ENCODE measurements around the gene CYGB. TPM values are rescaled to one million over a fixed set of nuclear protein-coding genes. Genes with fewer than 3 reads are reported as not detected.

CYGB gene
- total and polyA plus RNA-seq, 2 of the 13 experiments (the other 11 are each of a cell fraction or from before 2014, with no cell fraction given), result 18.9 to 27.1 TPM

DNA sequence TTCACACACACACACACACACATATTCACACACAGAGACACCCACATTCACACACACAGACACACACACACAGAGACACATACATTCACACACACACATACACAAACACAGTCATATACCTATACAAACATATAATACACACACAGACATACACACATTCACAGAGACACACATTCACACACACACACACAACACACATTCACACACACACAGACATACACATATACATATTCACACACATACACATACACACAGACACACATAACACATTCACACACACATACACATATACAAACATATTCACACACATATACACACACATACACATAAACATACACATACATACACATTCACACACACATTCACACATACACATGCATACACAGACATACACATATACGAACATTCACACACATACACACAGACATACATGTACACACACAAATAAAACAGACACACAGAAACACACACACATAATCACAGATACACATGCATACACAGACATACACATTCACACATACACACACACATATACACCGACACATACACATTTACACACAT, 10.2 kb upstream of the CYGB start (continued):
- TF ChIP-seq FOXA1 (IDR thresholded peaks at IDR 0.05), result peak; percentile 41; the same call in 1 of the 2 replicates
- no peak for TF ChIP-seq FOXA1 (CRISPR knock-in tag; IDR thresholded peaks at IDR 0.05)
- TF ChIP-seq HOXA9 (CRISPR knock-in tag; IDR thresholded peaks at IDR 0.05; ENCODE audit: borderline replicate concordance), result peak; percentile 73; the same call in 1 of the 2 replicates
- peak; percentile 7; the same call in 1 of the 2 replicates for TF ChIP-seq CREB1 (IDR thresholded peaks at IDR 0.05)
- TF ChIP-seq CREB1 (CRISPR knock-in tag; IDR thresholded peaks at IDR 0.05), result no peak
- peak; percentile 96; the same call in 1 of the 2 replicates for TF ChIP-seq PLRG1 (conservative IDR thresholded peaks at IDR 0.05)
- TF ChIP-seq ZNF337 (CRISPR knock-in tag; IDR thresholded peaks at IDR 0.05; ENCODE audit: borderline replicate concordance, low read depth), result no peak
- TF ChIP-seq ARNT (IDR thresholded peaks at IDR 0.05), result peak; percentile 89
- TF ChIP-seq KAT7 (CRISPR knock-in tag; IDR thresholded peaks at IDR 0.05; ENCODE audit: borderline replicate concordance), result 0 out of 2 replicates have a peak, but pooled peaks have one; percentile 15
- no peak for TF ChIP-seq PAWR (CRISPR knock-in tag; IDR thresholded peaks at IDR 0.05; ENCODE audit: borderline replicate concordance)
- TF ChIP-seq ZFP41 (CRISPR knock-in tag; IDR thresholded peaks at IDR 0.05; ENCODE audit: borderline replicate concordance), result no peak
- TF ChIP-seq ZNF841 (CRISPR knock-in tag; IDR thresholded peaks at IDR 0.05; ENCODE audit: borderline replicate concordance), result peak; percentile 44; the same call in 1 of the 2 replicates
- peak; percentile 67; the same call in 1 of the 2 replicates for TF ChIP-seq FOXP1 (IDR thresholded peaks at IDR 0.05)
- no peak for TF ChIP-seq FOXP1 (CRISPR knock-in tag; IDR thresholded peaks at IDR 0.05)
- 0 out of 2 replicates have a peak, but pooled peaks have one; percentile 11 for TF ChIP-seq AKAP8 (CRISPR knock-in tag; IDR thresholded peaks at IDR 0.05)
- peak; percentile 59; the same call in 1 of the 2 replicates for TF ChIP-seq ZNF780A (CRISPR knock-in tag; IDR thresholded peaks at IDR 0.05)
- no peak for TF ChIP-seq ZNF329 (CRISPR knock-in tag; IDR thresholded peaks at IDR 0.05; ENCODE audit: low read depth)
- no peak for TF ChIP-seq ZNF629 (CRISPR knock-in tag; conservative IDR thresholded peaks at IDR 0.05)
- peak; percentile 84; the same call in 1 of the 2 replicates for TF ChIP-seq HOXA7 (CRISPR knock-in tag; IDR thresholded peaks at IDR 0.05)
- 0 out of 2 replicates have a peak, but pooled peaks have one; percentile 8 for TF ChIP-seq GABPB1 (CRISPR knock-in tag; IDR thresholded peaks at IDR 0.05)
- peak; percentile 37; the same call in 1 of the 2 replicates for TF ChIP-seq ZNF672 (CRISPR knock-in tag; IDR thresholded peaks at IDR 0.05)
- no peak for TF ChIP-seq NFYC (CRISPR knock-in tag; IDR thresholded peaks at IDR 0.05)
- TF ChIP-seq, protein P1, sequence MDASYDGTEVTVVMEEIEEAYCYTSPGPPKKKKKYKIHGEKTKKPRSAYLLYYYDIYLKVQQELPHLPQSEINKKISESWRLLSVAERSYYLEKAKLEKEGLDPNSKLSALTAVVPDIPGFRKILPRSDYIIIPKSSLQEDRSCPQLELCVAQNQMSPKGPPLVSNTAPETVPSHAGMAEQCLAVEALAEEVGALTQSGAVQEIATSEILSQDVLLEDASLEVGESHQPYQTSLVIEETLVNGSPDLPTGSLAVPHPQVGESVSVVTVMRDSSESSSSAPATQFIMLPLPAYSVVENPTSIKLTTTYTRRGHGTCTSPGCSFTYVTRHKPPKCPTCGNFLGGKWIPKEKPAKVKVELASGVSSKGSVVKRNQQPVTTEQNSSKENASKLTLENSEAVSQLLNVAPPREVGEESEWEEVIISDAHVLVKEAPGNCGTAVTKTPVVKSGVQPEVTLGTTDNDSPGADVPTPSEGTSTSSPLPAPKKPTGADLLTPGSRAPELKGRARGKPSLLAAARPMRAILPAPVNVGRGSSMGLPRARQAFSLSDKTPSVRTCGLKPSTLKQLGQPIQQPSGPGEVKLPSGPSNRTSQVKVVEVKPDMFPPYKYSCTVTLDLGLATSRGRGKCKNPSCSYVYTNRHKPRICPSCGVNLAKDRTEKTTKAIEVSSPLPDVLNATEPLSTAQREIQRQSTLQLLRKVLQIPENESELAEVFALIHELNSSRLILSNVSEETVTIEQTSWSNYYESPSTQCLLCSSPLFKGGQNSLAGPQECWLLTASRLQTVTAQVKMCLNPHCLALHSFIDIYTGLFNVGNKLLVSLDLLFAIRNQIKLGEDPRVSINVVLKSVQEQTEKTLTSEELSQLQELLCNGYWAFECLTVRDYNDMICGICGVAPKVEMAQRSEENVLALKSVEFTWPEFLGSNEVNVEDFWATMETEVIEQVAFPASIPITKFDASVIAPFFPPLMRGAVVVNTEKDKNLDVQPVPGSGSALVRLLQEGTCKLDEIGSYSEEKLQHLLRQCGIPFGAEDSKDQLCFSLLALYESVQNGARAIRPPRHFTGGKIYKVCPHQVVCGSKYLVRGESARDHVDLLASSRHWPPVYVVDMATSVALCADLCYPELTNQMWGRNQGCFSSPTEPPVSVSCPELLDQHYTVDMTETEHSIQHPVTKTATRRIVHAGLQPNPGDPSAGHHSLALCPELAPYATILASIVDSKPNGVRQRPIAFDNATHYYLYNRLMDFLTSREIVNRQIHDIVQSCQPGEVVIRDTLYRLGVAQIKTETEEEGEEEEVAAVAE (CRISPR knock-in tag; IDR thresholded peaks at IDR 0.05; ENCODE audit: borderline replicate concordance), result peak; percentile 12; the same call in 1 of the 2 replicates
- no peak for TF ChIP-seq ZNF574 (CRISPR knock-in tag; IDR thresholded peaks at IDR 0.05)
